Astrocyte of the cerebellum (primary cell): ENCODE data around the gene PMM2.
"Not testable (repeated sequence)": the region's sequence is repeated elsewhere in the genome, so short reads cannot be mapped to it uniquely, and the experiment has no call there.

Source experiments
- DNase-seq: peaks from one replicate; pipeline ENCODE4 v3.0.0-alpha.2; 2011; ENCODE audit warnings: low read depth
- H3K4me3 ChIP-seq: 2 replicates; pipeline ENCODE4 v1.5.1; 2011; ENCODE audit warnings: mild to moderate bottlenecking, low read depth, low read length, moderate library complexity
- CTCF ChIP-seq: IDR thresholded peaks from 2 replicates; pipeline ENCODE4 v1.5.1; 2012; ENCODE audit warnings: low read length, low read depth, moderate library complexity, mild to moderate bottlenecking; ENCODE audit errors: missing control alignments
- in situ Hi-C: cut with HindIII; loops from 2 replicates; pipeline ENCODE4 v1.10.0; 2017; ENCODE audit warnings: low sequenced_read_pairs

Gene PMM2

DNA sequence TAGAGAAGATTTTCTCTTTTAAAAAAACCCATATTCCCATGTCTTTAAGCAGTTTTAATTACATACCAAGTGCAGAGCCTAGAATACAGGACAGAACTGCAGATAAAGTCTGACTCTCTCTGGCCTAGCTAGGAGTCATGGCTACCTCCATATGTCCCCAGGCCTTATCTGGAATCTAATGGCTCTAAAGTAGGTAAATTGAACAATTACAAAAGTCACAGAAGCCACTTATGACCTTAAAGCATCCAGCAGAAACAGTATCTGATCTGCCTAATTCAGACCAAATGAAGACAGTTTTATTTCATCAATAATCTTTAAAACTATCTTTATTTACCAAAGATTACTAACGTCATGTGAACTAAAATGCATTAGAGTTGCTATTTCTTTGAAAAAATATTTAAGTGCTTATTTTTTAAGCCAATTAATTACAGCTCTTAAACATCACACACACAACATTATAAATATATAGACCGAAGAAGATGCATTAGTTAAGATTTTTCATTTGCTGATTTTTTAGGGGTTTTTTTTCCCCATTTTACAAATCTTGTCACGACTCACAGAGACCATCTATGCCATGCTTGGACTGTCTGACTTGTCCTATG is 28.7 kb downstream of the PMM2 start:
- TF ChIP-seq CTCF: no peak
- in situ Hi-C loops: no loop called here

GRCh38 chr16:8828541-8829165 is 31.0 kb downstream of the PMM2 start:
- H3K4me3 ChIP-seq: no peak overlapping the region
- no peak for TF ChIP-seq CTCF
- in situ Hi-C loops: no loop called here
- DNase-seq: no peak

More for the DNA sequence above, 28.7 kb downstream of the PMM2 start:
- no peak overlapping the region for H3K4me3 ChIP-seq
- DNase-seq: no peak

- in situ Hi-C loops: no loop called here
- TF ChIP-seq CTCF: no peak
- H3K4me3 ChIP-seq: no peak overlapping the region
- no peak for DNase-seq
Measured at GRCh38 chr16:8831450-8831849, 33.8 kb downstream of the PMM2 start.

- in situ Hi-C loops: no loop called here
- TF ChIP-seq CTCF: no peak
- DNase-seq: no peak
- H3K4me3 ChIP-seq: no peak overlapping the region
Measured at GRCh38 chr16:8831871-8832716, 34.5 kb downstream of the PMM2 start.

- TF ChIP-seq CTCF: no peak
- in situ Hi-C loops: no loop called here
- no peak for DNase-seq
- no peak overlapping the region for H3K4me3 ChIP-seq
Measured at GRCh38 chr16:8832717-8833105, 35.1 kb downstream of the PMM2 start.

DNA sequence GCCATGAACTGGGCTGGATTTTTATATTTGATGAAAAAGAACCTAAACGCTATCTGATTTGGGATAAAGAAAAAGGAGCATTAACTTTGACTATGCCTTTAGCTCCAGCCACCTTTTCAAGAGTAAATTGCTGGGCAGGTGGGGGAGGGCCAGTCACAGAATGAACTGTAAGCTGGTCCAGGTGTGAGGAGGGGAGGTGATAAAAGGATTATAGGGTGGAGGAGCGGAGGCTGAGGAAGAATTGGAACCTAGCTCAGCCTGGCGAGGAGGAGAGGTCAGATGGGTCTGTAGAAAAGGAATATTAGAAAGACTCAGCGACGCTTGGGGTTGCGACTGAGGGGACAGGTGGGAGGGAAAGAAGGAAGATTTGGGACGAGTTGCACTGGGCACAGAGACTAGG is 39.2 kb downstream of the PMM2 start:
- in situ Hi-C loops, DNase-seq, H3K4me3 ChIP-seq: not testable (repeated sequence)

GRCh38 chr16:8837594-8837993 is 40.0 kb downstream of the PMM2 start:
- in situ Hi-C loops, DNase-seq, H3K4me3 ChIP-seq: not testable (repeated sequence)

GRCh38 chr16:8842016-8842415 is 44.4 kb downstream of the PMM2 start:
- DNase-seq, in situ Hi-C loops, H3K4me3 ChIP-seq: not testable (repeated sequence)

- H3K4me3 ChIP-seq, in situ Hi-C loops, DNase-seq: not testable (repeated sequence)
Measured at GRCh38 chr16:8843296-8843695, 45.7 kb downstream of the PMM2 start.
